ENCODE results near the gene PLPPR3. TPM values are rescaled to one million over a fixed set of nuclear protein-coding genes. Genes with fewer than 3 reads are reported as not detected.

PLPPR3 gene
- total and polyA plus RNA-seq, 9 of the 15 experiments (the other 6 are each of a cell fraction or from before 2014, with no cell fraction given): 0.01 to 48.2 (median 8.6) TPM

GRCh38 chr19:816500-816857 lies 5.3 kb downstream of the PLPPR3 start (continued):
- no peak for TF ChIP-seq RNF219 (CRISPR knock-in tag; IDR thresholded peaks at IDR 0.05)
- TF ChIP-seq BCOR (IDR thresholded peaks at IDR 0.05): no peak
- TF ChIP-seq ZBTB34 (CRISPR knock-in tag; IDR thresholded peaks at IDR 0.05): no peak
- TF ChIP-seq SMARCC2 (IDR thresholded peaks at IDR 0.05; ENCODE audit: low read depth): no peak
- TF ChIP-seq, protein P1, sequence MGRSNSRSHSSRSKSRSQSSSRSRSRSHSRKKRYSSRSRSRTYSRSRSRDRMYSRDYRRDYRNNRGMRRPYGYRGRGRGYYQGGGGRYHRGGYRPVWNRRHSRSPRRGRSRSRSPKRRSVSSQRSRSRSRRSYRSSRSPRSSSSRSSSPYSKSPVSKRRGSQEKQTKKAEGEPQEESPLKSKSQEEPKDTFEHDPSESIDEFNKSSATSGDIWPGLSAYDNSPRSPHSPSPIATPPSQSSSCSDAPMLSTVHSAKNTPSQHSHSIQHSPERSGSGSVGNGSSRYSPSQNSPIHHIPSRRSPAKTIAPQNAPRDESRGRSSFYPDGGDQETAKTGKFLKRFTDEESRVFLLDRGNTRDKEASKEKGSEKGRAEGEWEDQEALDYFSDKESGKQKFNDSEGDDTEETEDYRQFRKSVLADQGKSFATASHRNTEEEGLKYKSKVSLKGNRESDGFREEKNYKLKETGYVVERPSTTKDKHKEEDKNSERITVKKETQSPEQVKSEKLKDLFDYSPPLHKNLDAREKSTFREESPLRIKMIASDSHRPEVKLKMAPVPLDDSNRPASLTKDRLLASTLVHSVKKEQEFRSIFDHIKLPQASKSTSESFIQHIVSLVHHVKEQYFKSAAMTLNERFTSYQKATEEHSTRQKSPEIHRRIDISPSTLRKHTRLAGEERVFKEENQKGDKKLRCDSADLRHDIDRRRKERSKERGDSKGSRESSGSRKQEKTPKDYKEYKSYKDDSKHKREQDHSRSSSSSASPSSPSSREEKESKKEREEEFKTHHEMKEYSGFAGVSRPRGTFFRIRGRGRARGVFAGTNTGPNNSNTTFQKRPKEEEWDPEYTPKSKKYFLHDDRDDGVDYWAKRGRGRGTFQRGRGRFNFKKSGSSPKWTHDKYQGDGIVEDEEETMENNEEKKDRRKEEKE (IDR thresholded peaks at IDR 0.05; ENCODE audit: borderline replicate concordance in 1 of 2, control insufficient read depth in 1 of 2, low read depth in 2 of 2, low read length in 1 of 2): peak in 1 of 2 experiments; percentile 85; a peak in 2 of 4 replicates
- no peak for TF ChIP-seq HDGF (IDR thresholded peaks at IDR 0.05)
- no peak for TF ChIP-seq POLR2AphosphoS2 (IDR thresholded peaks at IDR 0.05; ENCODE audit: low read length)
- TF ChIP-seq NFYB (IDR thresholded peaks at IDR 0.05; ENCODE audit: extremely low read depth, insufficient read length): no peak
- TF ChIP-seq MBD1 (CRISPR knock-in tag; IDR thresholded peaks at IDR 0.05): no peak
- TF ChIP-seq ZNF644 (tag; IDR thresholded peaks at IDR 0.05; ENCODE audit: low read depth): no peak
- no peak for TF ChIP-seq SMC3 (conservative IDR thresholded peaks at IDR 0.05; ENCODE audit: insufficient read depth, low read depth, low read length)
- no peak for TF ChIP-seq ZNF197 (CRISPR knock-in tag; IDR thresholded peaks at IDR 0.05; ENCODE audit: low read depth)

Data from K562 (cell line).